Mesenchymal stem cell (in vitro differentiated cells and primary cell): Measurements from ENCODE around the gene TFCP2L1.

Experiments
- DNase-seq: peaks from one replicate; pipeline ENCODE4 v3.0.0-alpha.2; 2013
- H2AFZ ChIP-seq: one replicate; pipeline ENCODE4 v1.6.1; 2013; ENCODE audit warnings: low read depth, mild to moderate bottlenecking, control low read depth, inconsistent platforms, low read length, moderate library complexity
- H2AK5ac ChIP-seq: 2 replicates; pipeline ENCODE4 v1.6.1; 2013; ENCODE audit warnings: low read length, moderate library complexity, mild to moderate bottlenecking, inconsistent platforms; ENCODE audit not compliant: severe bottlenecking
- H2BK120ac ChIP-seq: one replicate; pipeline ENCODE4 v1.6.1; 2013; ENCODE audit warnings: low read depth, mild to moderate bottlenecking, inconsistent platforms, low read length, moderate library complexity
- H2BK12ac ChIP-seq, 2 experiments: one replicate each; pipeline ENCODE4 v1.6.1; 2013; ENCODE audit warnings: inconsistent platforms in 2 of 2, low read length in 2 of 2, mild to moderate bottlenecking in 2 of 2, moderate library complexity in 2 of 2, control low read depth in 1 of 2
- H2BK15ac ChIP-seq: one replicate; pipeline ENCODE4 v1.6.1; 2013; ENCODE audit warnings: mild to moderate bottlenecking, low read depth, inconsistent platforms; ENCODE audit not compliant: poor library complexity, severe bottlenecking
- H2BK5ac ChIP-seq: 2 replicates; pipeline ENCODE4 v1.6.1; 2013; ENCODE audit warnings: low read depth, mild to moderate bottlenecking, low read length, control low read depth, inconsistent platforms; ENCODE audit not compliant: poor library complexity, severe bottlenecking
- H3K14ac ChIP-seq, 2 experiments: one replicate each; pipeline ENCODE4 v1.6.1; 2013; ENCODE audit warnings: inconsistent platforms in 2 of 2, low read length in 2 of 2, control low read depth in 1 of 2, mild to moderate bottlenecking in 1 of 2, moderate library complexity in 1 of 2
- H3K18ac ChIP-seq, 2 experiments: one replicate each; pipeline ENCODE4 v1.6.1; 2013; ENCODE audit warnings: inconsistent platforms in 2 of 2, low read length in 2 of 2, control low read depth in 1 of 2, low read depth in 1 of 2, mild to moderate bottlenecking in 1 of 2
- H3K23ac ChIP-seq, 2 experiments: one replicate each; pipeline ENCODE4 v1.6.1; 2013; ENCODE audit warnings: inconsistent platforms in 2 of 2, low read length in 2 of 2, mild to moderate bottlenecking in 2 of 2, moderate library complexity in 2 of 2, control low read depth in 1 of 2
- H3K27ac ChIP-seq: 2 replicates; pipeline ENCODE4 v1.5.1; 2013; ENCODE audit warnings: mild to moderate bottlenecking, moderate library complexity, low read length, control low read depth, inconsistent platforms; ENCODE audit not compliant: poor library complexity, severe bottlenecking
- H3K27me3 ChIP-seq, 2 experiments: 2 replicates each; pipeline versions ENCODE4 v1.6.1 to v1.7.0; 2013; ENCODE audit warnings: low read length in 2 of 2, mild to moderate bottlenecking in 2 of 2, moderate library complexity in 2 of 2, control low read depth in 1 of 2, inconsistent platforms in 1 of 2; ENCODE audit not compliant: control insufficient read depth in 1 of 2, insufficient read depth in 1 of 2
- H3K36me3 ChIP-seq, 2 experiments: 2 replicates each; pipeline versions ENCODE4 v1.6.1 to v1.7.0; 2013; ENCODE audit warnings: low read length in 2 of 2, control low read depth in 1 of 2, inconsistent platforms in 1 of 2, low read depth in 1 of 2, mild to moderate bottlenecking in 1 of 2; ENCODE audit not compliant: insufficient read depth in 2 of 2, control insufficient read depth in 1 of 2
- H3K4ac ChIP-seq, 2 experiments: one replicate each; pipeline ENCODE4 v1.6.1; 2013; ENCODE audit warnings: inconsistent platforms in 2 of 2, low read length in 2 of 2, mild to moderate bottlenecking in 2 of 2, moderate library complexity in 2 of 2, control low read depth in 1 of 2, low read depth in 1 of 2
- H3K4me1 ChIP-seq: 2 replicates; pipeline ENCODE4 v1.6.1; 2013; ENCODE audit warnings: low read depth, low read length, control low read depth; ENCODE audit not compliant: control insufficient read depth, insufficient read depth
- H3K4me2 ChIP-seq: 2 replicates; pipeline ENCODE4 v1.6.1; 2013; ENCODE audit warnings: low read length, mild to moderate bottlenecking, inconsistent platforms; ENCODE audit not compliant: poor library complexity, severe bottlenecking
- H3K4me3 ChIP-seq, 2 experiments: 2 replicates each; pipeline versions ENCODE4 v1.5.1 to v1.7.0; 2013; ENCODE audit warnings: low read length in 2 of 2, mild to moderate bottlenecking in 2 of 2, control low read depth in 1 of 2, low read depth in 1 of 2; ENCODE audit not compliant: insufficient read depth in 1 of 2
- H3K79me1 ChIP-seq: replicated peaks from 2 replicates; pipeline ENCODE4 v1.6.1; 2013; ENCODE audit warnings: mild to moderate bottlenecking, control low read depth, low read length, inconsistent platforms; ENCODE audit not compliant: poor library complexity, severe bottlenecking
- H3K9ac ChIP-seq: 2 replicates; pipeline ENCODE4 v1.7.0; 2013; ENCODE audit warnings: mild to moderate bottlenecking, low read length, moderate library complexity
- H3K9me3 ChIP-seq: 2 replicates; pipeline ENCODE4 v1.7.0; 2013; ENCODE audit warnings: mild to moderate bottlenecking, low read length; ENCODE audit not compliant: control insufficient read depth
- H4K8ac ChIP-seq: one replicate; pipeline ENCODE4 v1.6.1; 2013; ENCODE audit warnings: inconsistent platforms, mild to moderate bottlenecking, low read length, moderate library complexity
- H4K91ac ChIP-seq: one replicate; pipeline ENCODE4 v1.6.1; 2013; ENCODE audit warnings: mild to moderate bottlenecking, low read length, inconsistent platforms
- WGBS: methylation state at CpG from one replicate; pipeline ENCODE4 v1.1.7; 2013; ENCODE audit warnings: mixed read lengths; 5-methylcytosine and 5-hydroxymethylcytosine counted together

TFCP2L1 gene

DNA sequence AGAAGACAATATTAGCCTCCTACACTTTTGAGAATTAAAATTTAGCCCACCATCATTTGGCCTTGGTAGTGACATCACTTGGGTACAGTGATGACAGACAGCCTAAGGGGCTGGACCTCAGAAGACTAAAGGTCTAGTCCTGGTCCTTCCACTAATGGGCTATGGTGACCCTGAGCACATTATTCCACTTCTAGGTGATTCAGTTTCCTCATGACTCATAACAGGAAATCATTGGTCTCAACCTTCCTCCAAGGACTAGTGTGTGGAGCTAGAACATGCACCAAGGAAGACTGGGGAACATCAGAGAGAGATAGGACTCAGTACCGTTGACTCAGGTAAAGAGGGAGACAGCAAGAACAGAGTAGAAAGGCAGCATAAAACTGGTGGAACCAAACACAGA, 64.0 kb downstream of the TFCP2L1 start:
- Histone ChIP-seq H2BK5ac (no peak overlapping the region), H3K23ac (no peak overlapping the region), H3K4me1 (peaks cover 5% of the 10 kb centered on the region), H3K4ac (no peak overlapping the region), H4K91ac (no peak overlapping the region), H2AFZ (no peak overlapping the region), H2BK12ac (no peak overlapping the region), H3K18ac (no peak overlapping the region), H3K79me1 (no peaks in the 10 kb centered on the region), H4K8ac (no peak overlapping the region), H2BK15ac (no peak overlapping the region), H3K4me2 (no peak overlapping the region), H3K4me3 (no peak overlapping the region), H3K27ac (no peak overlapping the region), H3K9ac (no peak overlapping the region), H3K27me3 (peaks cover 37 to 46% of the 10 kb centered on the region in 2 experiments), H2BK120ac (no peak overlapping the region), H2AK5ac (no peak overlapping the region), H3K9me3 (no peaks in the 10 kb centered on the region), H3K14ac (no peak overlapping the region), H3K36me3 (no peaks in the 10 kb centered on the region)
- 91% methylated on average over 1 of the region's 1 CpG for WGBS
- DNase-seq, result no peak

DNA sequence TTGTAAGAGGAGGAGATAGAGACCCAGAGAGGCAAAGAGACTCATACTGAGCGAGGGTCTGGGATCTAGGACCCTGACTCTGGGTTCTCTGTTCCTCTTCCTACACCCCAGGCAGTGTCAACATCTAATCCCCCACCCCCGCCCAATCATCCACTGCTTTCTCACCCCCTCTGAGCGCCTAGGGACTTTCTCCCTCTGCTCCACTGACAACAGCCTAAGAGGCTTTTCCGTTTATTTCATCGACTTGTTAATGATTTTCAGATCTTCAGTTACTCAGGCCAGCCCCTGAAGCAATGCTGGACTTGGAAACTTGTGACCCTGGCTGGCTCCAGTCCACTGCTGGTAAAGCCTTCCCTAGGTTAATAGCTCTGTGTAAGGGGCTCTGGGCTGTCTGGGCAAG, 65.1 kb downstream of the TFCP2L1 start:
- no peak overlapping the region for H2AFZ ChIP-seq
- H3K27me3 ChIP-seq, result peaks cover 44 to 52% of the 10 kb centered on the region in 2 experiments
- H2BK12ac ChIP-seq, result no peak overlapping the region
- no peak overlapping the region for H3K27ac ChIP-seq
- WGBS, result 70% methylated on average over 5 of the region's 5 CpGs
- no peak for DNase-seq
- no peak overlapping the region for H2AK5ac ChIP-seq
- H3K9ac ChIP-seq, result no peak overlapping the region
- no peak overlapping the region for H4K91ac ChIP-seq
- H3K4ac ChIP-seq, result no peak overlapping the region
- no peaks in the 10 kb centered on the region for H3K9me3 ChIP-seq
- H2BK120ac ChIP-seq, result no peak overlapping the region
- H3K36me3 ChIP-seq, result no peaks in the 10 kb centered on the region
- H2BK15ac ChIP-seq, result no peak overlapping the region
- H3K4me1 ChIP-seq, result peaks cover 5% of the 10 kb centered on the region
- no peak overlapping the region for H3K4me3 ChIP-seq
- H3K79me1 ChIP-seq, result no peaks in the 10 kb centered on the region
- no peak overlapping the region for H3K18ac ChIP-seq
- H3K14ac ChIP-seq, result no peak overlapping the region
- H4K8ac ChIP-seq, result no peak overlapping the region
- no peak overlapping the region for H3K23ac ChIP-seq
- H2BK5ac ChIP-seq, result no peak overlapping the region
- no peak overlapping the region for H3K4me2 ChIP-seq

DNA sequence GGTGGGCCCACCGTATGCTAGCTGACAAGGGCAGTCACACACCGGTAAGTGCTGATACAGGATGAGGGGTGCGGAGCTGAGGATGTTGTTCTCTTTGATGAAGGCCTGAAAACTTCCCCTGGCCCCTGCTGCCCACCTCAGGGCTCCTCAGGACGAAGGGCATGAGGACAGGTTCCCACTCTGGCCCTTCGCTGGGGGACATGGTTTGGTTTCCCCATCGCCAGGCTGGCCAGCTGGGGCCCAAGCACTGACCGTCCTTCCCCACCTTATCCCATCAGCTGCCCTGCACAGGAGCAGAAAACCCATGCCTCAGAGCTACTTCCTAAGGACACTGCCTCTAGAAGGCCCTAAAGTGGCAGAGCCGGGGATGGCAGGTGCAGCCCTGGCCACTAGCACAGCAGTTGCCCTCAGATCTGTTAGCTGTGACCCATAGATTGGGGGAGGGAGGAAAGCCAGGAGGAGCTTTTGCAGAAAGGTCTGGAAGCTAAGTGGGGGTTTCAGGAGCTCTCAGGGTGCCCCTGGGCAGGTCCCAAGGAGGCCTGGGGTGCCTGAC, 66.5 kb downstream of the TFCP2L1 start:
- Histone ChIP-seq H3K9ac (no peak overlapping the region), H3K23ac (no peak overlapping the region), H3K36me3 (no peaks in the 10 kb centered on the region), H2BK120ac (no peak overlapping the region), H4K8ac (no peak overlapping the region), H3K9me3 (no peaks in the 10 kb centered on the region), H2BK5ac (no peak overlapping the region), H3K27me3 (peaks cover 46 to 49% of the 10 kb centered on the region in 2 experiments), H3K18ac (no peak overlapping the region), H2BK15ac (no peak overlapping the region), H3K4me2 (no peak overlapping the region), H3K4me3 (no peak overlapping the region), H4K91ac (no peak overlapping the region), H2AFZ (no peak overlapping the region), H3K4ac (no peak overlapping the region), H3K79me1 (no peaks in the 10 kb centered on the region), H3K27ac (no peak overlapping the region), H3K14ac (no peak overlapping the region), H2AK5ac (no peak overlapping the region), H2BK12ac (no peak overlapping the region), H3K4me1 (peaks cover 5% of the 10 kb centered on the region)
- WGBS, result 82% methylated on average over 7 of the region's 8 CpGs
- DNase-seq, result no peak

DNA sequence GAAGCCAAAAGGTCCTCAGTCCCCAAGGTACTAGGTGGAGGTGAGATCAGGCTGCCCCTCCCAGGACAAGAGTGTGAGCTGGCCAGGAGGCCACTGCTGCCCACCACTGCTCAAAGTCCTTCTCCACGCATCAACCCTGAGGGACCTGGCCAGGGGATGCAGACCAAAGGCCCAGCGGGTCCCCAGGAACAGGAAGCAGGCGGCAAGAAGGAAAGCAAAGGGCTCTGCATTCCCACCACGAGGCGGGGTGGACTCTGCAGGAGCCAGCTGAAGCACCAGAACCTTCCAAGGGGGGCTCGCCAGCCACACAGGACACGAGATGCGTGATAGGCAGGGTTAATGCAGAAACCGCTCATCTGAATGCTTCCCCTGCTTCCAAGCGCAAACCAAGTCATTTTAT, 67.4 kb downstream of the TFCP2L1 start:
- Histone ChIP-seq H3K14ac (no peak overlapping the region), H3K18ac (no peak overlapping the region), H4K8ac (no peak overlapping the region), H2BK15ac (no peak overlapping the region), H2BK12ac (no peak overlapping the region), H2BK120ac (no peak overlapping the region), H3K4me2 (no peak overlapping the region), H3K9me3 (no peaks in the 10 kb centered on the region), H3K4me3 (no peak overlapping the region), H4K91ac (no peak overlapping the region), H3K79me1 (no peaks in the 10 kb centered on the region), H3K9ac (no peak overlapping the region), H2AFZ (no peak overlapping the region), H3K27me3 (peaks cover 41 to 43% of the 10 kb centered on the region in 2 experiments), H3K4ac (no peak overlapping the region), H3K36me3 (no peaks in the 10 kb centered on the region), H2AK5ac (no peak overlapping the region), H3K23ac (no peak overlapping the region), H3K4me1 (peaks cover 5% of the 10 kb centered on the region), H2BK5ac (no peak overlapping the region), H3K27ac (no peak overlapping the region)
- WGBS, result 71% methylated on average over 8 of the region's 10 CpGs
- DNase-seq, result no peak
